LHCN-M2 (cell line): ENCODE results near the gene NCK2. TPM values are rescaled to one million over a fixed set of nuclear protein-coding genes. Genes with fewer than 3 reads are reported as not detected.
A peak's percentile ranks its signal among the peaks of the same experiment; 100 is the strongest.

Experiments
- DNase-seq: peaks from one replicate; pipeline ENCODE4 v3.0.0-alpha.2; 2012; ENCODE audit warnings: low read depth
- total RNA-seq: library from RNA; depleted of rRNA; stranded (reverse); fragments of >200 nt; gene quantifications from 2 replicates; pipeline ENCODE4 v1.2.3, GENCODE V29; 2014

Gene NCK2
- total RNA-seq, 1 experiment from 2014 or later = 25.0 TPM

DNA sequence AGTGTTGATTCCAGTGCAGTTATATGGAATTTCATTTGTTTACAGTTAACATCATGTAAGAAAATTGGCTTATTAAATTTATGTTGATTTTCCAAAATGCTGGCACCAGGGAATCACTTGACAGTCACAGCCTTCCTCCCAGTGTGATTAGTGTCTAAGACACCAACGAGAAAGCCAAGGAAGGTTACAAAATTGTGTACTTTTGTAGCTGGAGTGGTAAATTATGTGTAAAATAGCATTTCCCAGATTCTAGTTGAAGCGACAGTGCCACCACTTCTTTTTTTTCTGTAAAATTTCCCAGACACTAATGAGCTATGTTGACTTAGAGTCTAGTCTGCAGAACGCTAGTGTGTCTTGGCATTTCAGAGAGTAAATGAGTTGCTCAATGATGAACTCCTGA lies 101.3 kb downstream of the NCK2 start:
- DNase-seq = no peak

- no peak for DNase-seq
Observed at GRCh38 chr2:105847056-105847455, 102.3 kb downstream of the NCK2 start.

DNA sequence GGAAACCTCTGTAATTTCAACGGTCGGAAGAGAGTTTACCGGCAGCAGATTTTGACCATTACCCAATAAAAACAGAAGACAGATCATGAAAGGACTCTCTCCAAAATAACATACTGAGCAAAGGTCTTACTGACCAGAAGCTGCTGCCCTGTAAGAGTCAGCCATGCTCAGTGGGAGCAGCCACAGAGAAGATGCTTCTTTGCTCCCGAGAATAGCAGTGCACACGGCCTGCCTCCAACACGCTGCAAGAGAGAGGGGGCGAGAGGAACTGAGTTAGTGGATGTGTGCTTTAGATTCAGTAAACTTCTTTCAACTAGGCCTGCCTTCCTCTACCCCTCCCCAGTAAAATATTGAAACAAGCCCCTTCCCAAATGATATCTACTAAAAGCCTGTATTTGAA lies 103.7 kb downstream of the NCK2 start:
- DNase-seq = no peak

DNA sequence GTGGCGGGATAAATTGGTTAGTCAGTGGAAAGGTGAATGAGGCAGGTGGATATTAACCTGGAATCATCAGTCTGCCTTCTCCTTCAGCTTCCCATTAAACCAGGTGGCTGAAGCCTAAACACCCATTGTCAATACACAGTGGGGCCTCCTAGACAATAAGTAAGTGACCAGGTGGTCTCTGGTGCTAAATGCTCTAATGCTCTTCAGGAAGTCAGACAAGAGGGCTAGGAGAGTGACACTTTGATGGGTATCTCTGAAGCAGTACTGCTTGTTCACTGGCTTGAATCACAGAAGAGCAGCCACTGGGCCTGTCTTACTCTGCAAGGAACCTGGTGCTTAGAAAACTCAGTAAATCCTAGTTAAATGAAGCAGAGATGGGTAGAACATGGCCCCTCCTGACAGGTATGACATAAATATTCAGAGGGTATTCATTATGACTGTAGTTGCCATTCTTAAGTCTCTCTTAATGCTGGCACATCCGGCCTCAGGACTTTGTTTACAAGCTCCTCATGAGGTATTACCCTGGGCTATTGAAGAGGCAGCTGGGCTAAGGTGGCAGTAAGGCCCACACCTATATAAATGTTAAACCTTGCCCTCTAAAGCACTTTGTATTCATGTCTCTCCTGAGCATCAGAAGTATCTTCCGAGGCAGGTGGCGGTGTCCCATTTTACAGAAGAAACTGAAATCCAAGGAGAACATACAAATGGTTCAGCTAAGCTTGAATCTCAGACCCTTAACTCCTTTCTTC lies 104.9 kb downstream of the NCK2 start:
- no peak for DNase-seq

DNA sequence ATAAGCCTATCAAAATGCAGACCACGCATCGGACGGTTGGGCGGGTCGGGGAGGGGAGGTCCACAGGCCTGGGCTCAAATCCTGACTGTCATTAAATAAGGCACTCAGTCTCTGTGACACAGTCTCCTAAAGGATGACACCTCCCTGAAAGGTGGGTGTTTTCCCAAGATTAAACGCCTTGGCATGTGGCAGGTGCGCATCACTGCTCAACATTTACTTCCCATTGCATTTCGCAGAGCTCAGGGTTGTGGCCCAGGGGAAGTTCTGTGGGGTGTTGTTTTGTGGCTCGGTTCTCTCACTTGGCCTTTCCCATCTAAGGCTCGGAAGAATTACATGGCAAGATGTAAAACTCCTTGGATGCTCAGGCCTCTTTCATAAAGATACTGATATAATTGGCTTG lies 107.4 kb downstream of the NCK2 start:
- DNase-seq = no peak

DNA sequence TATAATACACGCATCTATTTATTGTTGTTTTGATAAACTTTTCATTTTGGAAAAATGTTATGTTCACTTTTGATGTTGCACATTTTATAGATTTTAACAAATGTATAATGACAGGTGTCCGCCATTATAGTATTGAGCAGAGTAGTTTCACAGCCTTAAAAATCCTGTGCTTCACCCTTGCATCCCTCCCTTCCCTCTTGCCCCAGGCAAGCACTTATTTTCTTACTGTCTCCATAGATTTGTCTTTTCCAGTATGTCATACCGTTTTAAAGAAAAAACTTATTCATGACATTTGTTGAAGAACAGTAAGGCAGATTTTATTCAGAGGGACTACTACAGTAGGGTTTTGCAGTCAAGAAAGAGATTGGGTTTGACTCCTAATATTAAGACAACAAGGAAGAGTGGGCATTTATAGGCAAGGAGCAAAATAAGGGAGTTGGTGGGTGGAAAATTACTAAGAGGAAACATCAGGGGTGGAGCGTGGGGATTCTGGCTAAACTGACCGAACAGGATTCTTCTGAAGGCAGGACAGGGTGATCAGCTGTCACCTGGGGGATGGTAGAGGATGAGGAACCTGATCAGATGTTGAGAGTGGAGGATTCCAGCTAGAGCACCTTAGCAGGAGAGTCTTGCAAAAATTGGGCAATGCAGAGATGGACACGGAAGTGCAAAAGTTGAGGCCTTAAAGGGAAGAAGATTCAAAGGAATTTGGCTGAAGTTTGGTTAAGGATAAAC lies 108.8 kb downstream of the NCK2 start:
- no peak for DNase-seq

GRCh38 chr2:105854972-105855371 lies 110.3 kb downstream of the NCK2 start:
- DNase-seq = no peak

GRCh38 chr2:105856581-105856980 lies 111.9 kb downstream of the NCK2 start:
- DNase-seq = no peak

GRCh38 chr2:105857076-105857740 lies 112.5 kb downstream of the NCK2 start:
- no peak for DNase-seq

- DNase-seq = no peak
Observed at GRCh38 chr2:105858868-105859693, 114.4 kb downstream of the NCK2 start.

DNA sequence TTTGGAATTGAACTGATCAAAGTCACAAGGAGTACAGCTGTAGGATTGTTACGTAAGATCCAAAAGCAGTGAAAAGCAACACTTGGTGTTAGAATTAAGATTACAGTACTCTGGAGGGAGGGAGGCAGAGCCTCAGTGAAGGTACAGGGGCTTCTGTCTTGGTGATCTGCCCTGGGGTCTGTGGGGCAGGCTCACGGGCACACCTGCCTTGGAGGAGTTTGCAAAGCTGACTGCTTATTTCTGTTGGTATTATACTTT lies 114.9 kb downstream of the NCK2 start:
- DNase-seq = no peak

DNA sequence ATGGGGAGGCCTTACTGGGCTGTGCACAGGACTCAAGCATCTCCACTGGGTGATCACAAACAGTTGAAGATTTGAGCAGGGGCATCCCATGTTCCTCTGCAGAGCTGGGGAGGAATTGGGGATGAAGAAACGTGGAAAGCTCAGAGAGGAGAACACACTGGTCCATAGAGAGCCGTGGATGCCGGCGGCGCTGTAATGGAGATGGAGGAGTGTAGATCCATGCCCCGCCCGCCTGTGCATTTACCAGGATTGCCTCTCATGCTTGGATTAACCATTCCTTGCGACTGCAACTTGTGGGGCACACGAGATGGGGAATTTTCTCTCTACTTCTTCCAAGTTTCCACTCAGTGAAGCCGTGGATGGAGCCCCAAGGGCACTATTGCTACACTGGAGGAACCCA lies 115.9 kb downstream of the NCK2 start:
- DNase-seq = no peak

- no peak for DNase-seq
Observed at GRCh38 chr2:105861200-105861599, 116.5 kb downstream of the NCK2 start.

- DNase-seq = no peak
Observed at GRCh38 chr2:105862843-105863242, 118.1 kb downstream of the NCK2 start.

DNA sequence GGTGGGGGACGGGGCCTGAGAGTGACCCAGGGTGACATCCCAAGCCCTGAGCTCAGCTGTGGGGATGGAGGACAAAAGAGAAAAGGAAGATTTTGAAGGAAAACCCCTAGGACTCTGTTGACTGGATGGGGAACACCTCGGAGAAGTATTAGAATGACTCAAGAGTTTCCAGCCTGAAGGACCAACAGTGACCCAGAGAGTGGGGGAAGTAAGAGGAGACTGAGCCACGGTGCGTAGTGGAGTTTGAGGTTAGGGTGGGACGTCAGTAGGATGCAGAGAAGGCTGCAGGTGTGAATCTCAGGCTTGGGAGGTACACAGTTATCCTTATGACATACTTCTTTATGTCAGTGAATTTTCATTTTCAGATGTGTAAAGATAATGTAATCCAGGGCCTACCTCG lies 119.5 kb downstream of the NCK2 start:
- DNase-seq = no peak

- DNase-seq = peak; percentile 31
Observed at GRCh38 chr2:105865222-105865913, 120.7 kb downstream of the NCK2 start.

DNA sequence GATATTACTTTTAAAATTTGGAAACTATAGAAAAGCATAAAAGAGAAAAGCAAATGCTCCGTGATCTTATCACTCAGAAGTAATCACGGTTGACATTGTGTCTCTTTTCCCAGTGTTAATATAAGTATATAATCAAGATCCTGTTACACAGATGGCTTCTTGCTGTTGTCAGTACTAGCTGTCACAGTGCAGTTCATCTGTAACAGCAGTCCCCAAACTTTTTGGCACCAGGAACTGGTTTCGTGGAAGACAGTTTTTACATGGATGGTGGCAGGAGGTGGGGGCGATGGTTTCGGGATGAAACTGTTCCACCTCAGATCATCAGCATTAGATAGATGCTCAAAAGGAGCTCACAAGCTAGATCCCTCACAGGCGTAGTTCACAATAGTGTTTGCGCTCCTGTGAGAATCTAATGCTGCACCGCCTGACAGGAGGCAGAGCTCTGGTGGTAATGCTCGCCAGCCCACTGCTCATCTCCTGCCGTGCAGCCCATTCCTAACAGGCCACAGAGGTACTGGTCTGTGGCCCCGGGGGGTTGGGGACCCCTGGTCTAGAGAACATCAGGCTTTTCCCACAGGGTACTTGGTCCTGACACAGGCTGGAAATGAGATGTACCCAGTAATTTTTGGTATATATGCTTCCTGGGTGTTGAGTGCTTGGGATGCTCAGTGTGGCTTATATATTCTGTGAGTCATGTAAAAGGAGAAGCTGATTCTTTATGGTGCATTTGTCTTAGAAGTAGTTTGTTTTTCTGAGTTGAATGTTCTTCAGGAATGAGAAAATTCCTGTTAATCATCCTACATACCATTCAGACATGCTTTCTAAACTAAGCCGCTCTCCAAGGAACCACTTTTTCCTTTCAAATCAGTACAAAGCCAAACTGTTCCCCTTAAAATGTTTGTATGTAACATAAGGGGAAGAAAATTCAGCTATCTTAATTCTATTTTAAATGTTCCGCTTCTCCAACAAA lies 121.8 kb downstream of the NCK2 start:
- DNase-seq = peak; percentile 16

- no peak for DNase-seq
Observed at GRCh38 chr2:105867587-105867986, 122.9 kb downstream of the NCK2 start.

DNA sequence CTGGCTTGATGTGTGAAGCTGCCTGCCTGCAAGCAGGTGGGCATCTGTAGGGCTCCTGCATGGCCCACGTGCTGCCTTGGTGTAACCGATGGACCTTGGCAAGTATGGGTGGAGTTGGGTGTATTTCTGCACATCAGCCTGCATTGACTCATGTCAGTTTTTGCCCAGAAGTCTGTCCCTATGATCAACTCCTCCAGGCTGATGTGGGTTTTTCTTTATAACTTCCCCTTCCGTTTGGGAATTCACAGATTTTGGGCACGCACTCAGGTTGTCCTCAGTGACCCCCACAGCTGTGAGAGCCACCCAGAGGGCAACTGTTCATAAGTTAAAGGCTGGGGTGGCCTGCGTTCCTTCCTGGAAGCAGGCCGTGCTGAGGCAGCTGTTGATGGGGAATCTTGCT lies 123.3 kb downstream of the NCK2 start:
- DNase-seq = peak; percentile 68

GRCh38 chr2:105869341-105869740 lies 124.6 kb downstream of the NCK2 start:
- DNase-seq = no peak
